Measurements from ENCODE around the gene ZNF213.

GRCh38 chr16:3143189-3143588, 8.4 kb downstream of the ZNF213 start:
- no peak for TF ChIP-seq POLR2A (IDR thresholded peaks at IDR 0.05; ENCODE audit: low read length)
- TF ChIP-seq GATA1 (IDR thresholded peaks at IDR 0.05; ENCODE audit: low read depth, low read length), result no peak
